Activated naive CD8-positive, alpha-beta T cell (primary cell): ENCODE data around the gene TWIST1.

Experiments used
- H3K27ac Mint-ChIP-seq: one replicate; pipeline ENCODE4 v1.8.0; 2021; ENCODE audit warnings: mixed read lengths
- H3K27me3 Mint-ChIP-seq: one replicate; pipeline ENCODE4 v1.8.0; 2021; ENCODE audit warnings: mixed read lengths
- H3K36me3 Mint-ChIP-seq: one replicate; pipeline ENCODE4 v1.8.0; 2021; ENCODE audit warnings: mixed read lengths
- H3K4me1 Mint-ChIP-seq: one replicate; pipeline ENCODE4 v1.8.0; 2021; ENCODE audit warnings: low read depth, mixed read lengths
- H3K4me3 Mint-ChIP-seq: one replicate; pipeline ENCODE4 v1.8.0; 2021; ENCODE audit warnings: mild to moderate bottlenecking, mixed read lengths
- H3K9me3 Mint-ChIP-seq: one replicate; pipeline ENCODE4 v1.8.0; 2021; ENCODE audit warnings: low read depth, mixed read lengths

The TWIST1 gene

DNA sequence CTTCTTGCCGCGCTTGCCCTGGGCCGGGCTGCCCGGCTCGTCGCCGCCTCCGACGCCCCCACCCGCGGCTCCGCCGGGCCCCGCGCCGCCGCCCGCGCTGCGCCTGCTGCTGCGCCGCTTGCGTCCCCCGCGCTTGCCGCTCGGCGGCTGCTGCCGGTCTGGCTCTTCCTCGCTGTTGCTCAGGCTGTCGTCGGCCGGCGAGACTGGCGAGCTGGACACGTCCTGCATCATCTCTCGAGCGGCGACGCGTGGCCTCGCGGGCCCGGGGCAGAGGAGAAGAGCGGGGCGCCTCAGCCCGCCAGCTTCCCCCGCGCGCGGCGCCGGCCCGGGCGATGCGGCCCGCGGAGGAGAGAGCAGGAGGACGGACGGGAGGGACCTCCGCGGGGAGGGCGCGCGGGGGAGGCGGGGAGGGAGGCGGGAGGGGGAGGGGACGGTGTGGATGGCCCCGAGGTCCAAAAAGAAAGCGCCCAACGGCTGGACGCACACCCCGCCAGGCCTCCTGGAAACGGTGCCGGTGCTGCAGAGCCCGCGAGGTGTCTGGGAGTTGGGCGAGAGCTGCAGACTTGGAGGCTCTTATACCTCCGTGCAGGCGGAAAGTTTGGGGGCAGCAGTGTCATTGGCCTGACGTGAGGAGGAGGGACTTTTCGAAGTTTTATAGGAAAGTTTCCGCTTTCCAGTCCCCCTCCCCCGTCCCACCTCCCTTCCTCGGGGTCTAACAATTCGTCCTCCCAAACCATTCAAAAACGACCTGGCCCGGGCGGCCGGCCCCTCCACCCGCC is at the start of gene TWIST1:
Gene TWIST1 (minus strand): TSS at position 546 of the 779 bp plus-strand sequence. CDS start 315 bp downstream, at position 231.
- Mint-ChIP-seq H3K9me3 (no peaks in the 10 kb centered on the region), H3K4me1 (peaks cover 2% of the 10 kb centered on the region), H3K27ac (no peak within 1 kb of the TSS), H3K36me3 (no peaks in the 10 kb centered on the region), H3K27me3 (peaks cover 43% of the 10 kb centered on the region), H3K4me3 (no peak within 1 kb of the TSS)

GRCh38 chr7:19161671-19162070 is 44.2 kb upstream of the TWIST1 start:
- Mint-ChIP-seq H3K4me3 (no peak overlapping the region), H3K4me1 (no peaks in the 10 kb centered on the region), H3K36me3 (no peaks in the 10 kb centered on the region), H3K9me3 (peaks cover 8% of the 10 kb centered on the region), H3K27me3 (no peaks in the 10 kb centered on the region), H3K27ac (no peak overlapping the region)

DNA sequence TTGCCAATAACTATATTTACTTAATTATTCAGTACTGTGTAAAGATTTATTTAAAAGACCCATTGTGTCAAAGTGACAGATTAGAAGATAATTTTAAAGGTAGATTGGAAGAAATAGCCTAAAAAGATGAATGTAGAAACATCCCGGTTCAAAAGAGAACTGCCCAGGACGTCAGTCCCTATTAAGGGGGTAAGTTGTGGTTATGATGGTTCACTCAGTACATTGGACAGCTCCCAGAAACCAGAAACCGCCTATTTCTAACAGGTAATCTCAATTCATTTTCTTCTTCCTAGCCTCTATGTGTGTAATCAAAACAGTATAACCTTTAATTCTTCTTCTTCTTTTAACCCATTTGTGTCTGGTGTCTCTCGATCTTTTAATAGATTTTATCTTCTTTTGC is 29.3 kb upstream of the TWIST1 start:
- no peak overlapping the region for H3K4me3 Mint-ChIP-seq
- no peaks in the 10 kb centered on the region for H3K4me1 Mint-ChIP-seq
- no peak overlapping the region for H3K27ac Mint-ChIP-seq
- H3K27me3 Mint-ChIP-seq: peaks cover 25% of the 10 kb centered on the region
- no peaks in the 10 kb centered on the region for H3K36me3 Mint-ChIP-seq
- peaks cover 10% of the 10 kb centered on the region for H3K9me3 Mint-ChIP-seq

- Mint-ChIP-seq H3K27me3 (peaks cover 27% of the 10 kb centered on the region), H3K27ac (no peak overlapping the region), H3K36me3 (no peaks in the 10 kb centered on the region), H3K4me3 (no peak overlapping the region), H3K4me1 (no peaks in the 10 kb centered on the region), H3K9me3 (peaks cover 8% of the 10 kb centered on the region)
Observed at GRCh38 chr7:19145434-19146115, 28.1 kb upstream of the TWIST1 start.

DNA sequence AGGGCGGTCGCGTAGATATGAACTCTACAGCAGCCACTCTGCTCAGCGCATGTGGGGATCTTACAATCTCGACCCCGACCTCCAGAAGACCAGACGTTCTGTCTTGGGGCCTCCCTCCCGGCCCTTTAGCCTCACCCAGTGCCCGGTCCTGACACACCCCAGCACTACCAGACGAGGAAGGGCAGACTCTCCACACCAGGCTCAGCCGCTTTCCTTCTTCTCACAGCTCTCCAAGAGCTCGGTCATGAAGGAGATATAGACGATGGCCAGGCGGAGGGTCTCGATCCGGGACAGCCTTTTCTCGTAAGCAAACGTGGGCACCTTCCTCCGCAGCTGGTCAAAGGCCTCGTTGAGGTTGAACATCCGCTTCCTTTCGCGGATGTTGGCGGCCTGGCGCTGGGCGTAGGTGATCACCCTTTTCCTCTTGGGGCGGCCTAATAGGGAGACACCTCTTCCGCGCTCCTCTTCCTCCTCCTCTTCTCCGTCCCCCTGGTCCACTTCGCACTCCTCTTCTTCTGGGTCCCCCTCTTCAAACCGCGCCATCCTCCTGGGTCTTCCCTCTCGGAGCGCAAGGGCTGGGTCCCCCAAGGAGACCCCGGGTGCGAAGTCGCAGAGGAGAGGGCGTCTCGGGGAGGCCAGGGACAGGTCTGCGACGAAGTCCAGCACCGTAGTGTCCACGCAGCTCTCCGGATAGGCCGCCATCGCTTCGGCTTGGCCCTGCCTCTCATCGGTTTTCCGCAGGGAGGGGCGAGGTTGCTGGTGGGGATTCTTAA is 27.4 kb upstream of the TWIST1 start, which contains the start of gene FERD3L:
Gene FERD3L (minus strand): TSS at position 761 of the 773 bp plus-strand sequence. CDS start 59 bp downstream, at position 702.
- H3K4me1 Mint-ChIP-seq: no peaks in the 10 kb centered on the region
- no peaks in the 10 kb centered on the region for H3K36me3 Mint-ChIP-seq
- H3K4me3 Mint-ChIP-seq: no peak within 1 kb of the TSS
- peaks cover 27% of the 10 kb centered on the region for H3K27me3 Mint-ChIP-seq
- peaks cover 7% of the 10 kb centered on the region for H3K9me3 Mint-ChIP-seq
- H3K27ac Mint-ChIP-seq: no peak within 1 kb of the TSS

GRCh38 chr7:19143881-19144574 is 26.6 kb upstream of the TWIST1 start:
- H3K4me3 Mint-ChIP-seq: no peak overlapping the region
- H3K36me3 Mint-ChIP-seq: no peaks in the 10 kb centered on the region
- peaks cover 27% of the 10 kb centered on the region for H3K27me3 Mint-ChIP-seq
- peaks cover 7% of the 10 kb centered on the region for H3K9me3 Mint-ChIP-seq
- no peak overlapping the region for H3K27ac Mint-ChIP-seq
- H3K4me1 Mint-ChIP-seq: no peaks in the 10 kb centered on the region

- no peak overlapping the region for H3K27ac Mint-ChIP-seq
- no peaks in the 10 kb centered on the region for H3K4me1 Mint-ChIP-seq
- H3K9me3 Mint-ChIP-seq: peaks cover 5% of the 10 kb centered on the region
- H3K4me3 Mint-ChIP-seq: no peak overlapping the region
- H3K27me3 Mint-ChIP-seq: peaks cover 13% of the 10 kb centered on the region
- no peaks in the 10 kb centered on the region for H3K36me3 Mint-ChIP-seq
Observed at GRCh38 chr7:19139706-19140327, 22.4 kb upstream of the TWIST1 start.

- H3K4me3 Mint-ChIP-seq: no peak overlapping the region
- peaks cover 5% of the 10 kb centered on the region for H3K9me3 Mint-ChIP-seq
- no peak overlapping the region for H3K27ac Mint-ChIP-seq
- H3K36me3 Mint-ChIP-seq: no peaks in the 10 kb centered on the region
- no peaks in the 10 kb centered on the region for H3K4me1 Mint-ChIP-seq
- no peaks in the 10 kb centered on the region for H3K27me3 Mint-ChIP-seq
Observed at GRCh38 chr7:19133886-19134285, 16.4 kb upstream of the TWIST1 start.

DNA sequence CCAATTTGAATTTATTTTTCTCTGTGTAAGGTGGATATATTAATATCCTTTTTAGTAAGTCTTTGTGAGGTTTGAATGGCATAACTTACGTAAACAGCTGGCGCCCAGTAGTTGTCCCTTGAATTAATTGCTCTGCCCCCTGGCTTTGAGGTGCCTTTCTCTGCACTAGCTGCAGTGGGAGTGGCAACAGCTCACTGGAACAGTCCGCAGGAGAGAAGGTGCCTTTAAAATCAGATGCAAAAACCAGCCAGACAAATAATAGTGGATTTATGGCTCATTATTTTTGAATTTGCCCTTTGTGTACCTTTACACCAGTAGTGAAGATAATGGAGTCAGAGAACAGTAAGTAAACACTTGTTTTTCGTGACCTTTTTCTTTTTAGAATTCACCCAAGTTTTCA is 16.0 kb upstream of the TWIST1 start:
- peaks cover 5% of the 10 kb centered on the region for H3K9me3 Mint-ChIP-seq

GRCh38 chr7:19128856-19129255 is 11.4 kb upstream of the TWIST1 start:
- Mint-ChIP-seq H3K4me3 (no peak overlapping the region), H3K4me1 (no peaks in the 10 kb centered on the region), H3K27me3 (no peaks in the 10 kb centered on the region), H3K36me3 (no peaks in the 10 kb centered on the region), H3K9me3 (no peaks in the 10 kb centered on the region), H3K27ac (no peak overlapping the region)

More for the DNA sequence above, 16.0 kb upstream of the TWIST1 start:
- Mint-ChIP-seq H3K4me3 (no peak overlapping the region), H3K4me1 (no peaks in the 10 kb centered on the region), H3K27me3 (no peaks in the 10 kb centered on the region), H3K27ac (no peak overlapping the region), H3K36me3 (no peaks in the 10 kb centered on the region)

DNA sequence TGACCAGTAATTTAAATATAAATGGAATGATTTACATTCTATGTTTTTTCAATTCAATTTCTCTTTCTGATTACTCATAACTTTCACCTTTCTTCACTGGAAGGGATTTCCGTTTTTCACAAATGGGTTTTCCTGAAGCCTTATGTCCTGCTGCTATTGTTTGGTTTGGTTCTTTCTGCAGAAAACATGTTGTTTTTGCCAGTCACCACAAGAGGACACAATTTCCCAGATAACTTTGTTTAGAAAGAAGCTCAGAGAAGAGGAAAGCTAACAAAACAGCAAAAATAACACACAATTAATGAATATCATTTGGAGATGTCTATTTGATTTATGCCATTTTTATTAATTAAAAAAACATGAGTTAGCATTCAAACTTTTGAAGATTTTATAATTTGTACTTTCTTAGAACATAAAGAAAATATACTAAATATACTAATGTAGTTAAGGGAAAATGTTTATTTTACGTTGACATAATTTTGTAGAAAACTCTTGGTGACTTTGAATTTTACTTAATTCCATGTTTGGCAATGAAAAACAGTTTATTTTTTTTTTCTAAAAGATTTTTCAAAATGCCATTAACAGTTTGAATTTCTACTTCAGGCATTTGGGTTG is 4.6 kb upstream of the TWIST1 start:
- Mint-ChIP-seq H3K27ac (no peak overlapping the region), H3K27me3 (peaks cover 32% of the 10 kb centered on the region), H3K36me3 (no peaks in the 10 kb centered on the region), H3K4me1 (no peaks in the 10 kb centered on the region), H3K4me3 (no peak overlapping the region), H3K9me3 (no peaks in the 10 kb centered on the region)

DNA sequence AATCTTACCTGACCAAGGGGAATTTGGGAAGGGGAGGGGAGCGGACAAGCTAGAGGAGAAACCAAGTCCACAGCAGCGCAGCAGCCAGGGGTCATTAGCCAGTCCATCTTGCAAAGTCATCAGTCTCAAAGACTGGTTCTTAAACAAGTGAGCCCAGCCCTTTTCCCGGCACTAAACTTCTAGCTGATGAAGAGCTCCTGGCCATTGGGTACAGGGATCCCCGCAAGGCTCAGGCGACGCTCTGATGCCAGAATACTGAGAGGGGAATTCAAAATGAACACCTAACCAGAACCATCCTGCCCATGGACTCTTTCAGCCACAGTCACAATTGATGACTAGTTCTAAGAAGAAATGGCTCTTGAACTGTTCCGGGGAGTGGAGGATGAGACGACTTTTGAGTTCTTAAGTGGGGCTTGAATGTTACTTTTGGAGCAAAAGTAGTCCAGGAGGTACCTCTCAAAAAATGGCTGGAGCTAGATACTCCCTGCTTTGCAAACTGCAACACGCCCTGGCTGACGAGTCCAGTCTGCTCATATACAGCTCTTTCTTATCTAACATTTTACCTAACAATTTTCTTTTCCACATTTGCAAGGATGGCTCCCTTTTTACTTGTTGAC is 2.5 kb upstream of the TWIST1 start:
- Mint-ChIP-seq H3K36me3 (no peaks in the 10 kb centered on the region), H3K27me3 (peaks cover 34% of the 10 kb centered on the region), H3K4me1 (peaks cover 2% of the 10 kb centered on the region), H3K4me3 (no peak overlapping the region), H3K9me3 (no peaks in the 10 kb centered on the region), H3K27ac (no peak overlapping the region)

- Mint-ChIP-seq H3K27me3 (peaks cover 37% of the 10 kb centered on the region), H3K27ac (no peak overlapping the region), H3K9me3 (no peaks in the 10 kb centered on the region), H3K4me1 (peaks cover 2% of the 10 kb centered on the region), H3K4me3 (no peak overlapping the region), H3K36me3 (no peaks in the 10 kb centered on the region)
Observed at GRCh38 chr7:19119372-19119771, 1.9 kb upstream of the TWIST1 start.
